GM12873 (cell line): ENCODE measurements around the gene SUPT4H1.

Source experiments
- CTCF ChIP-seq: IDR thresholded peaks from 2 replicates; pipeline ENCODE4 v1.5.1; 2012; ENCODE audit warnings: low read depth, mild to moderate bottlenecking, moderate library complexity, low read length, control low read depth; ENCODE audit not compliant: insufficient read depth; ENCODE audit errors: missing control alignments

The SUPT4H1 gene

GRCh38 chr17:58328195-58329034, 23.6 kb downstream of the SUPT4H1 start, which contains the start of gene TSPOAP1:
TSPOAP1 (minus strand) TSS chr17:58328795; CDS start chr17:58327920, 875 bp downstream.
- TF ChIP-seq CTCF, result no peak

- no peak for TF ChIP-seq CTCF
Measured at GRCh38 chr17:58327363-58328194, 24.4 kb downstream of the SUPT4H1 start.

- TF ChIP-seq CTCF, result no peak
Measured at GRCh38 chr17:58326609-58327362, 25.2 kb downstream of the SUPT4H1 start.

- TF ChIP-seq CTCF, result peak; percentile 10
Measured at GRCh38 chr17:58325976-58326468, 26.0 kb downstream of the SUPT4H1 start.

GRCh38 chr17:58325289-58325726, 26.7 kb downstream of the SUPT4H1 start:
- TF ChIP-seq CTCF, result no peak

GRCh38 chr17:58324409-58325288, 27.4 kb downstream of the SUPT4H1 start:
- no peak for TF ChIP-seq CTCF
